HepG2 (cell line): ENCODE measurements around the gene FNDC3A. TPM values are rescaled to one million over a fixed set of nuclear protein-coding genes. Genes with fewer than 3 reads are reported as not detected.
"Not testable (repeated sequence)": the region's sequence is repeated elsewhere in the genome, so short reads cannot be mapped to it uniquely, and the experiment has no call there.

Source experiments
- ATAC-seq: fragments of 200-7000 bp; cut with Tn5 transposase; 3 replicates; pipeline ENCODE4 v1.9.1; 2020; ENCODE audit warnings: mild to moderate bottlenecking, moderate library complexity
- BruUV-seq: library from RNA; stranded (reverse); fragments of 400-500 nt; replicated peaks from 2 replicates; lab custom pipeline; 2021; lab: Mats Ljungman, UMichigan
- CTCF ChIA-PET: fragments of 300-600 bp; formaldehyde crosslinking; extraction: SDS; loops from one replicate; lab custom pipeline; 2021; ENCODE audit warnings: low total read pairs, inconsistent platforms, low intra/inter-chr PET ratio; lab: Yijun Ruan, JAX
- POLR2A ChIA-PET: fragments of 350-600 bp; sonication (Branson Sonifier 250); formaldehyde crosslinking; loops from one replicate; lab custom pipeline; 2020; ENCODE audit warnings: antibody characterized with exemption, inconsistent platforms; lab: Yijun Ruan, JAX
- DNase-seq: peaks from one replicate; pipeline ENCODE4 v3.0.0-alpha.2; 2015; ENCODE audit warnings: low spot score
- FAIRE-seq: peaks from 3 replicates; lab custom pipeline; 2011; peaks lifted over from hg19 to GRCh38; lab: Jason Lieb, UNC
- H2AFZ ChIP-seq: one replicate; pipeline ENCODE4 v1.6.1; 2011; ENCODE audit warnings: low read length, inconsistent platforms
- H3K27ac ChIP-seq: fragments of 300-600 bp; 3 replicates; pipeline ENCODE4 v1.8.0; 2011; ENCODE audit warnings: mixed run types, mild to moderate bottlenecking, mixed read lengths, low read length, inconsistent platforms; ENCODE audit not compliant: insufficient read depth; ENCODE audit errors: extremely low read length
- H3K27me3 ChIP-seq, 2 experiments: fragments of 200-600 bp in 1 of 2; 2 replicates in 1 of 2; 3 replicates in 1 of 2; pipeline versions ENCODE4 v1.6.0 to v1.8.0; 2011; ENCODE audit warnings: low read length in 2 of 2, mild to moderate bottlenecking in 2 of 2, moderate library complexity in 2 of 2, inconsistent platforms in 1 of 2; ENCODE audit not compliant: insufficient read depth in 2 of 2, control insufficient read depth in 1 of 2
- H3K36me3 ChIP-seq, 2 experiments: fragments of 200-600 bp in 1 of 2; replicated peaks in 1 of 2; 2 replicates in 1 of 2; 3 replicates in 1 of 2; pipeline versions ENCODE4 v1.5.1 to v1.8.0; 2011; ENCODE audit warnings: low read length in 2 of 2, inconsistent platforms in 1 of 2; ENCODE audit not compliant: insufficient read depth in 2 of 2, control insufficient read depth in 1 of 2
- H3K4me1 ChIP-seq: 2 replicates; pipeline ENCODE4 v1.5.1; 2012; ENCODE audit warnings: low read length, inconsistent platforms; ENCODE audit not compliant: insufficient read depth
- H3K4me2 ChIP-seq: 2 replicates; pipeline ENCODE4 v1.6.0; 2011; ENCODE audit warnings: low read depth, low read length, inconsistent platforms
- H3K4me3 ChIP-seq, 3 experiments: fragments of 200-600 bp in 1 of 3; sonication (generic), shearing (Covaris generic) in 1 of 3; replicated peaks in 1 of 3; 2 replicates each; pipeline ENCODE4 v1.5.1; 2011 to 2016; ENCODE audit warnings: low read length in 3 of 3, inconsistent platforms in 2 of 3, low read depth in 2 of 3, mild to moderate bottlenecking in 2 of 3, control low read depth in 1 of 3, mixed read lengths in 1 of 3; ENCODE audit not compliant: insufficient read depth in 1 of 3
- H3K79me2 ChIP-seq: one replicate; pipeline ENCODE4 v1.6.1; 2011; ENCODE audit warnings: low read length, inconsistent platforms; ENCODE audit not compliant: insufficient read depth
- H3K9ac ChIP-seq: 2 replicates; pipeline ENCODE4 v1.6.0; 2011; ENCODE audit warnings: mild to moderate bottlenecking, low read depth, low read length, inconsistent platforms; ENCODE audit not compliant: insufficient read depth
- H3K9me3 ChIP-seq: 2 replicates; pipeline ENCODE4 v1.5.1; 2012; ENCODE audit warnings: mild to moderate bottlenecking, low read length
- H4K20me1 ChIP-seq: 2 replicates; pipeline ENCODE4 v1.6.0; 2011; ENCODE audit warnings: inconsistent platforms, mild to moderate bottlenecking, low read length, moderate library complexity; ENCODE audit not compliant: insufficient read depth
- FOXA1 ChIP-seq, 2 experiments: fragments of 450-650 bp in 1 of 2; sonication (generic) in 1 of 2; formaldehyde crosslinking in 1 of 2; IDR thresholded peaks; 2 replicates each; pipeline versions ENCODE4 v1.4.0 to v1.6.1; 2016 to 2020; ENCODE audit warnings: missing genetic modification reagents in 1 of 2
- FOXK1 ChIP-seq: sonication (generic); formaldehyde crosslinking; IDR thresholded peaks from 2 replicates; pipeline ENCODE4 v1.4.0; 2020; ENCODE audit warnings: low read depth, missing genetic modification reagents, borderline replicate concordance
- HOXA3 ChIP-seq: sonication (generic); formaldehyde crosslinking; IDR thresholded peaks from 2 replicates; pipeline ENCODE4 v1.5.0; 2020; ENCODE audit warnings: missing genetic modification reagents
- TEAD3 ChIP-seq: optimal IDR thresholded peaks from 2 replicates; pipeline ENCODE3; 2016; ENCODE audit warnings: borderline replicate concordance
- ZNF563 ChIP-seq: sonication (generic); formaldehyde crosslinking; IDR thresholded peaks from 2 replicates; pipeline ENCODE4 v1.8.0; 2022; ENCODE audit warnings: mild to moderate bottlenecking, moderate library complexity, missing genetic modification reagents
- ZNF619 ChIP-seq: sonication (generic); formaldehyde crosslinking; IDR thresholded peaks from 2 replicates; pipeline ENCODE4 v1.4.0; 2020; ENCODE audit warnings: mild to moderate bottlenecking, missing genetic modification reagents
- ZNF687 ChIP-seq: sonication (generic); formaldehyde crosslinking; IDR thresholded peaks from 2 replicates; pipeline ENCODE4 v1.5.1; 2020; ENCODE audit warnings: mild to moderate bottlenecking, missing genetic modification reagents, moderate library complexity
- ZNF883 ChIP-seq: sonication (generic); formaldehyde crosslinking; IDR thresholded peaks from 2 replicates; pipeline ENCODE4 v1.5.1; 2020; ENCODE audit warnings: mild to moderate bottlenecking, missing genetic modification reagents; ENCODE audit errors: not compliant biosample characterization
- WGBS: methylation state at CpG from one replicate; pipeline ENCODE4 v1.1.6; 2017; ENCODE audit warnings: low lambda C conversion rate; 5-methylcytosine and 5-hydroxymethylcytosine counted together
- in situ Hi-C: cut with HindIII; loops from 2 replicates; pipeline ENCODE4 v1.10.0; 2017; ENCODE audit warnings: low pct_unique_long_range_greater_than_20kb; ENCODE audit not compliant: extremely low pct_ligation_motif_present
- intact Hi-C: fragments of 100-400 bp; cut with micrococcal nuclease; formaldehyde crosslinking; loops from one replicate; pipeline ENCODE4 v1.10.0; 2022; ENCODE audit not compliant: unreplicated experiment
- polyA plus RNA-seq, 8 experiments: library from polyadenylated mRNA; depleted of rRNA in 3 of 8; stranded (reverse) in 7 of 8; unstranded in 1 of 8; fragments of >200 nt; fragmentation: Illumina TruSeq in 4 of 8; extraction: Trizol in 4 of 8; gene quantifications; 2 replicates each; pipeline versions ENCODE4 v1.2.1 to v1.2.3, GENCODE V29; 2011 to 2016; ENCODE audit warnings: low read depth in 4 of 8, missing spikeins in 1 of 8, mixed read lengths in 1 of 8; ENCODE audit not compliant: insufficient read depth in 1 of 8
- total RNA-seq, 5 experiments: library from RNA; depleted of rRNA; stranded (reverse); fragments of >200 nt; fragmentation: Illumina TruSeq; extraction: Trizol; gene quantifications; 2 replicates each; pipeline ENCODE4 v1.2.3, GENCODE V29; 2016; ENCODE audit warnings: low read depth in 1 of 5
- TF ChIP-seq, protein P1 (sequence below): IDR thresholded peaks from 2 replicates; pipeline ENCODE4 v1.6.1; 2016; ENCODE audit warnings: mild to moderate bottlenecking
- TF ChIP-seq, protein P2 (sequence below): sonication (generic); formaldehyde crosslinking; IDR thresholded peaks from 2 replicates; pipeline ENCODE4 v1.9.0; 2021; ENCODE audit warnings: missing genetic modification reagents, mild to moderate bottlenecking, borderline replicate concordance
- TF ChIP-seq, protein P3 (sequence below): IDR thresholded peaks from 2 replicates; pipeline ENCODE4 v1.6.1; 2016; ENCODE audit warnings: low read depth, borderline replicate concordance
- TF ChIP-seq, protein P4 (sequence below): sonication (generic); formaldehyde crosslinking; conservative IDR thresholded peaks from 2 replicates; pipeline ENCODE4 v1.4.0; 2020; ENCODE audit warnings: missing genetic modification reagents

The FNDC3A gene
- total and polyA plus RNA-seq, 2 of the 13 experiments (the other 11 are each of a cell fraction or from before 2014, with no cell fraction given), result 36.7 to 39.3 TPM

- TF ChIP-seq, protein P1, sequence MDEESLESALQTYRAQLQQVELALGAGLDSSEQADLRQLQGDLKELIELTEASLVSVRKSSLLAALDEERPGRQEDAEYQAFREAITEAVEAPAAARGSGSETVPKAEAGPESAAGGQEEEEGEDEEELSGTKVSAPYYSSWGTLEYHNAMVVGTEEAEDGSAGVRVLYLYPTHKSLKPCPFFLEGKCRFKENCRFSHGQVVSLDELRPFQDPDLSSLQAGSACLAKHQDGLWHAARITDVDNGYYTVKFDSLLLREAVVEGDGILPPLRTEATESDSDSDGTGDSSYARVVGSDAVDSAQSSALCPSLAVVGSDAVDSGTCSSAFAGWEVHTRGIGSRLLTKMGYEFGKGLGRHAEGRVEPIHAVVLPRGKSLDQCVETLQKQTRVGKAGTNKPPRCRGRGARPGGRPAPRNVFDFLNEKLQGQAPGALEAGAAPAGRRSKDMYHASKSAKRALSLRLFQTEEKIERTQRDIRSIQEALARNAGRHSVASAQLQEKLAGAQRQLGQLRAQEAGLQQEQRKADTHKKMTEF (CRISPR knock-in tag), result peak; percentile 61; the same call in 1 of the 2 replicates
- TF ChIP-seq FOXK1 (CRISPR knock-in tag), result peak; percentile 67; the same call in 1 of the 2 replicates
- peak; percentile 67 for TF ChIP-seq HOXA3 (CRISPR knock-in tag)
- TF ChIP-seq ZNF687 (CRISPR knock-in tag), result peak; percentile 63
- not testable (repeated sequence) for TF ChIP-seq FOXA1 (IDR thresholded peaks at IDR 0.05)
- peak; percentile 77 for TF ChIP-seq FOXA1 (CRISPR knock-in tag; IDR thresholded peaks at IDR 0.05)
- TF ChIP-seq, all 625 proteins: peak for 29; not testable (repeated sequence) for 596
Measured at GRCh38 chr13:49018986-49019635, 43.4 kb downstream of the FNDC3A start (continued).

DNA sequence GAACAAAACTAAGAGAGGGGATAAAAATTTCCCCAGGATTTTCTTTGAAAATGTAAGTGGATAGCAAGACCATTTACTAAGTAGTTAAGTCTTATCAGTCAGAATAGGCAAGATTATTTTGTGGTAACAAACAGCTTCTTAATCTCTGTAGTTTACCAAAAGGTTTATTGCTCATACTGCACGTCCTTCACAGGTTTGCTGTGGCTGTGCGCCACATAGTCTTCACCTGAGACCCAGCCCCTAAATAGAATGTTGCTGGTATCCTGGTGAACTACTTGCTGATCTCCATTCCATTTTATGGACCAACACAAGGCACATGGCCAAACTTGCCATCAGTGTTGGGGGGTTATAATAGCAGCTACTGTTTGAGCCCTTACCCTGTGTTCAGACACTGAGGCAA, 44.6 kb downstream of the FNDC3A start:
- DNase-seq, result no peak
- no peak overlapping the region for H3K27ac ChIP-seq
- CTCF ChIA-PET, result no interaction called here
- POLR2A ChIA-PET, result no interaction called here
- no peaks in the 10 kb centered on the region for H4K20me1 ChIP-seq
- peaks cover 5% of the 10 kb centered on the region for H3K79me2 ChIP-seq
- intact Hi-C loops, result no loop called here
- 96% methylated on average over 2 of the region's 2 CpGs for WGBS
- H2AFZ ChIP-seq, result no peak overlapping the region
- no peak overlapping the region for H3K4me2 ChIP-seq
- H3K27me3 ChIP-seq, result no peaks in the 10 kb centered on the region
- no TSS peak for BruUV-seq
- no peak for ATAC-seq
- no peaks in the 10 kb centered on the region; the same call in 1 of the 2 replicates for H3K9me3 ChIP-seq
- in situ Hi-C loops, result no loop called here
- peaks cover 29% of the 10 kb centered on the region for H3K4me1 ChIP-seq
- no peak overlapping the region for H3K9ac ChIP-seq
- H3K36me3 ChIP-seq, result no peaks in the 10 kb centered on the region
- no peak overlapping the region for H3K4me3 ChIP-seq
- FAIRE-seq, result no peak
- TF ChIP-seq, protein P2, sequence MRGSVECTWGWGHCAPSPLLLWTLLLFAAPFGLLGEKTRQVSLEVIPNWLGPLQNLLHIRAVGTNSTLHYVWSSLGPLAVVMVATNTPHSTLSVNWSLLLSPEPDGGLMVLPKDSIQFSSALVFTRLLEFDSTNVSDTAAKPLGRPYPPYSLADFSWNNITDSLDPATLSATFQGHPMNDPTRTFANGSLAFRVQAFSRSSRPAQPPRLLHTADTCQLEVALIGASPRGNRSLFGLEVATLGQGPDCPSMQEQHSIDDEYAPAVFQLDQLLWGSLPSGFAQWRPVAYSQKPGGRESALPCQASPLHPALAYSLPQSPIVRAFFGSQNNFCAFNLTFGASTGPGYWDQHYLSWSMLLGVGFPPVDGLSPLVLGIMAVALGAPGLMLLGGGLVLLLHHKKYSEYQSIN (CRISPR knock-in tag), result no peak
- no peak for TF ChIP-seq ZNF619
- TF ChIP-seq ZNF883 (CRISPR knock-in tag), result no peak
- TF ChIP-seq, protein P3, sequence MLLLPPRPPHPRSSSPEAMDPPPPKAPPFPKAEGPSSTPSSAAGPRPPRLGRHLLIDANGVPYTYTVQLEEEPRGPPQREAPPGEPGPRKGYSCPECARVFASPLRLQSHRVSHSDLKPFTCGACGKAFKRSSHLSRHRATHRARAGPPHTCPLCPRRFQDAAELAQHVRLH (CRISPR knock-in tag), result no peak
- TF ChIP-seq, protein P4, sequence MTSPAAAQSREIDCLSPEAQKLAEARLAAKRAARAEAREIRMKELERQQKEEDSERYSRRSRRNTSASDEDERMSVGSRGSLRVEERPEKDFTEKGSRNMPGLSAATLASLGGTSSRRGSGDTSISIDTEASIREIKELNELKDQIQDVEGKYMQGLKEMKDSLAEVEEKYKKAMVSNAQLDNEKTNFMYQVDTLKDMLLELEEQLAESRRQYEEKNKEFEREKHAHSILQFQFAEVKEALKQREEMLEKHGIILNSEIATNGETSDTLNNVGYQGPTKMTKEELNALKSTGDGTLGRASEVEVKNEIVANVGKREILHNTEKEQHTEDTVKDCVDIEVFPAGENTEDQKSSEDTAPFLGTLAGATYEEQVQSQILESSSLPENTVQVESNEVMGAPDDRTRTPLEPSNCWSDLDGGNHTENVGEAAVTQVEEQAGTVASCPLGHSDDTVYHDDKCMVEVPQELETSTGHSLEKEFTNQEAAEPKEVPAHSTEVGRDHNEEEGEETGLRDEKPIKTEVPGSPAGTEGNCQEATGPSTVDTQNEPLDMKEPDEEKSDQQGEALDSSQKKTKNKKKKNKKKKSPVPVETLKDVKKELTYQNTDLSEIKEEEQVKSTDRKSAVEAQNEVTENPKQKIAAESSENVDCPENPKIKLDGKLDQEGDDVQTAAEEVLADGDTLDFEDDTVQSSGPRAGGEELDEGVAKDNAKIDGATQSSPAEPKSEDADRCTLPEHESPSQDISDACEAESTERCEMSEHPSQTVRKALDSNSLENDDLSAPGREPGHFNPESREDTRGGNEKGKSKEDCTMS (CRISPR knock-in tag), result no peak
- no peak for TF ChIP-seq TEAD3
- no peak for TF ChIP-seq ZNF563 (CRISPR knock-in tag)
